ENCODE measurements around the gene RNF17. TPM values are rescaled to one million over a fixed set of nuclear protein-coding genes. Genes with fewer than 3 reads are reported as not detected.

RNF17 gene
- total RNA-seq, 6 experiments from 2014 or later: not detected

DNA sequence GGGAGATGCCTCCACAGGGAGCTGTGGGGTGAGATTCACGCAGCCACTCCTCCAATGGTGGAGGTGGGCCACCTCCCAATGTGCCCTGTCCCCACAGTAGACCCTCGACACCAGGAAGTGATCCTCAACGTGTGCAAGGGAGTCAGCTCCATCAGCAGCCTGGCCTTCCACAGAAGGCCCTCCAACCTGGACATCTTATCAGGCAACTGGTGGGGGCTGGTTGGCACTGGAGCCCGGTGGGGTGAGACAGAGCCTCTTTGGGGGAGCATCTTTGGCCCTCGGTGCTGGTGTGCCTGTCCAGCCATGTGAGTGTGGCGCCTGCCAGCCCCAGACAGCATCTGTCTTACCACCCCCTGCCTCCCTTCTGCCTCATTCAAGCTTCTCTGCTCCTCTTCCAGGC lies 19.7 kb upstream of the RNF17 start:
- H3K4me3 Mint-ChIP-seq: no peak overlapping the region
- TF ChIP-seq, protein P1, sequence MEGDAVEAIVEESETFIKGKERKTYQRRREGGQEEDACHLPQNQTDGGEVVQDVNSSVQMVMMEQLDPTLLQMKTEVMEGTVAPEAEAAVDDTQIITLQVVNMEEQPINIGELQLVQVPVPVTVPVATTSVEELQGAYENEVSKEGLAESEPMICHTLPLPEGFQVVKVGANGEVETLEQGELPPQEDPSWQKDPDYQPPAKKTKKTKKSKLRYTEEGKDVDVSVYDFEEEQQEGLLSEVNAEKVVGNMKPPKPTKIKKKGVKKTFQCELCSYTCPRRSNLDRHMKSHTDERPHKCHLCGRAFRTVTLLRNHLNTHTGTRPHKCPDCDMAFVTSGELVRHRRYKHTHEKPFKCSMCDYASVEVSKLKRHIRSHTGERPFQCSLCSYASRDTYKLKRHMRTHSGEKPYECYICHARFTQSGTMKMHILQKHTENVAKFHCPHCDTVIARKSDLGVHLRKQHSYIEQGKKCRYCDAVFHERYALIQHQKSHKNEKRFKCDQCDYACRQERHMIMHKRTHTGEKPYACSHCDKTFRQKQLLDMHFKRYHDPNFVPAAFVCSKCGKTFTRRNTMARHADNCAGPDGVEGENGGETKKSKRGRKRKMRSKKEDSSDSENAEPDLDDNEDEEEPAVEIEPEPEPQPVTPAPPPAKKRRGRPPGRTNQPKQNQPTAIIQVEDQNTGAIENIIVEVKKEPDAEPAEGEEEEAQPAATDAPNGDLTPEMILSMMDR (IDR thresholded peaks at IDR 0.05): no peak
- H3K4me1 Mint-ChIP-seq (ENCODE audit: low read depth): no peaks in the 10 kb centered on the region
- H3K9me3 Mint-ChIP-seq: no peaks in the 10 kb centered on the region
- no peak for DNase-seq
- H3K27me3 Mint-ChIP-seq (ENCODE audit: insufficient read depth): peaks cover 29% of the 10 kb centered on the region
- no peak overlapping the region for H3K27ac Mint-ChIP-seq
- no peaks in the 10 kb centered on the region for H3K36me3 Mint-ChIP-seq (ENCODE audit: low read depth)

DNA sequence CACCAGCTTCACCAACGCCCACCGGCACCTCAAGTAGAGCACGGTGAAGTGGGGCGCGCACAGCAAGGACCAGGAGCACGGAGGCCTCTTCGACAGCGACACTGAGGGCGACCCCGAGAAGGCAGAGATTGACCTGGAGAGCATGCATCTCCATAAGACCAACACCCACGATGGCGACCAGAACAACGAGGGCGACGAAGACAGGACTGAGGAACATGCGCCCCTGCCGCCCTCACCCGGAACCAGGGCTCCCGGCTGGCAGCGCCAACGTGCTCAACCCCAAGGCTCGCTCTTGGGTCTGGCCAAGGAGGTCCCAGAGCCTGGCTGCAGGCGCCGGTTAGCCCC lies 18.5 kb upstream of the RNF17 start:
- Mint-ChIP-seq H3K27me3 (ENCODE audit: insufficient read depth) (peaks cover 26% of the 10 kb centered on the region), H3K4me3 (no peak overlapping the region), H3K36me3 (ENCODE audit: low read depth) (no peaks in the 10 kb centered on the region), H3K9me3 (no peaks in the 10 kb centered on the region), H3K4me1 (ENCODE audit: low read depth) (no peaks in the 10 kb centered on the region), H3K27ac (no peak overlapping the region)
- TF ChIP-seq, protein P1 (IDR thresholded peaks at IDR 0.05): no peak
- DNase-seq: no peak

DNA sequence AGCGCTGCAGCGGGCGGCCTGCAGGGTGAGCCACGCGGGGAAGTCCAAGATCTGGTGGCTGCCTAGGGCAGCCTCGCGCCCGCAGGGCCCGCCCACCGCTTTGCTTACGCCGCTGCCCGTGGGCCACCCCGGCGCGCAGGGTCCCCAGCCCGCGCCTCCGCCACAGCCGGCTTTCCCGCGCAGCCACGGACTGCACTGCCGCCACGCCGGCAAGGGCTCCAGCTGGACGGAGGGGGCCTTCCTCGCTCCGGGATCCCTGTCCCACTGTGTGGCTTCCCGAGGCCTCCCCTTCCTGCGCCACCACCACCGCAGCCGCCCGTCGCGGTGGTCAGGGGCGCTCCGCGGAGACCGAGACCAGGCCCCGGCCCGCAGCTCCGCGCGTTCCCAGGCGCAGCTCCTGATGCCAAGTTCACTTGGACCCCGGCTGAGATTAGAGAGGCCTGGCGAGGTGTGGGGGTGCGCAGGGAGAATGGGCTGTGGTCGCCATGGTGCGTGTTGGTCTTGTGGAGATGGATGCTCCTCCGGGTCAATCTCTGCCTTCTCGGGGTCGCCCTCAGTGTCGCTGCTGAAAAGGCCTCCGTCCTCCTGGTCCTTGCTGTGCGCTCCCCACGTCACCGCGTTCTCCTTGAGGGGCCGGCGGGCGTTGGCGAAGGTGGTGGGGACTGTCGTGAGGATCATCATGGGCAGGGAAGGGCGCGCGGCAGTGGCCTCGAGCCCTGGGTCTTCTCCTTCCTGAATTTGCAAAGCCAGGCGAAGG lies 17.9 kb upstream of the RNF17 start:
- no peak for DNase-seq
- H3K4me1 Mint-ChIP-seq (ENCODE audit: low read depth): no peaks in the 10 kb centered on the region
- TF ChIP-seq, protein P1 (IDR thresholded peaks at IDR 0.05): no peak
- H3K36me3 Mint-ChIP-seq (ENCODE audit: low read depth): no peaks in the 10 kb centered on the region
- H3K9me3 Mint-ChIP-seq: no peaks in the 10 kb centered on the region
- no peak overlapping the region for H3K4me3 Mint-ChIP-seq
- peaks cover 26% of the 10 kb centered on the region for H3K27me3 Mint-ChIP-seq (ENCODE audit: insufficient read depth)
- no peak overlapping the region for H3K27ac Mint-ChIP-seq

DNA sequence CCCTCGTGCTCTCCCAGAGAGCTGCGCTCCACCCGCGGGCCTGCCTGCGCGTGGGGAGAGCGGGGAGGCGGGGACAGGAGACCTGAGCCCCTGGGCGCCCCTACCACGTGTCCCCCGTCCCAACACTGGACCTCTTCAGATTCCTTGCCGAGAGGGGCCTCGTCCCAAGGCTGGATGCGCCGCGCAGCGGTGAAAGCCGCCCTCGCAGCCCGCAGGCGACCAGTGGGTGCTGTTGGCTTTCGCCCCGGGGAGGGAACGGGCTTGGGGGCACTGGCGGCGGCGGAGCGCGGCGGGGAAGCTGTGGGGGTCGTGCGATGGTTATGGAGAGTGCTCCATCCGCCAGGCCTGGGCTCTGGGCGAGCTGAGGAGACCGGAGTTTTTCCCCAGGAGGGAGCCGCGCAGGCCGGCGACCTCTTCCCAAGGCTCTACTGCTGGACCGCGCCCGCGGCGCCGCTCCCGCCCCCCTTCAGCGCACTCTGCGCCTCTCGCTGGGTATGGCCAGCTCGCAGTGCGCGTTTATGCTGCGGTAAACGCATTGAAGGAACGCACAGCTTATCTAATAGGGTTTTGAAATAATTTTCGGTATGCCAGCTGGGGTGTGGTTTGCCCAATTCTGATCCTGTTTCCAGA lies 17.2 kb upstream of the RNF17 start:
- DNase-seq: no peak
- Mint-ChIP-seq H3K27me3 (ENCODE audit: insufficient read depth) (peaks cover 26% of the 10 kb centered on the region), H3K27ac (no peak overlapping the region), H3K9me3 (no peaks in the 10 kb centered on the region), H3K36me3 (ENCODE audit: low read depth) (no peaks in the 10 kb centered on the region), H3K4me3 (peak overlapping the region; percentile 36), H3K4me1 (ENCODE audit: low read depth) (no peaks in the 10 kb centered on the region)
- TF ChIP-seq, protein P1 (IDR thresholded peaks at IDR 0.05): no peak; the same call in 1 of the 2 replicates

DNA sequence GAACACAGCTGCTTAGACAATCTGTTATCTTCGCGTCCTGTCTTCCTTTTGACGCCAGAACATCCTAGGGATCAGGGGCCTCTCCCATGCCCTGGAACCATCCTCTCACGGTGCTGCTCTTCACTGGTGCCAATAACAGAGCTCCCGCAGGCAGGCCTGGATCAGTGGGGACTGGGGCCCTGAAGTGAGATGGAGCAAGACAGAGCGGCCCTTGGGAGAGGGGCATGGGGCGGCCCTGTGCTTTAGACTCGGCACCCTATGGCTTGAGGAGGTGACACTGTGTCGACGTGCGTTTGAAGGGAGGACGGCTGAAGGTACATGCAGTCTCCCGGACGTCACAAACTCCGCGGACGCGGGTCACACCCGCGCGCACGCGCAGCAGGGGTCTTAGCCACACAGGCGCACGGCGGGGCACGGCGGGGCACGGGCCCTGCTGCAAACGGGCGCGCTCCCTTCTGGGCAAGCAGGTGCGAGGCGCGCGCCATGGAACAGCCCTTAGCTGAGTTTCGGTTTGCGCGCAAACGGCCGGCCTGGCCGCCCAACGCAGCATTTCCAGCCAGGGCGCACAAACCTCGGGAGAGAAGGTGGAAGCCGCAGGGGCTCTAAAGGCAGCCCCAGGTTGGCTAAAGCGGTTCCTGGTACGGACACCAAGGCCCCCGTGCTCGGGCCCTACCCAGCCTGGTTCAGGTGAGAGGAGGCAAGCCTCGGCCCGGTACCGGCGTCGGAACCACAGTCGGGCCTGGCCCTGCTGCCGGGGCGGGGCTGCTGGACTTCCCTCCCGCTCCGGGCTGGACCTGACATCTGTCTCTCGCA lies 16.5 kb upstream of the RNF17 start:
- DNase-seq: no peak
- TF ChIP-seq, protein P1 (IDR thresholded peaks at IDR 0.05): no peak
- Mint-ChIP-seq H3K4me1 (ENCODE audit: low read depth) (no peaks in the 10 kb centered on the region), H3K4me3 (peak overlapping the region; percentile 36), H3K9me3 (no peaks in the 10 kb centered on the region), H3K36me3 (ENCODE audit: low read depth) (no peaks in the 10 kb centered on the region), H3K27me3 (ENCODE audit: insufficient read depth) (peaks cover 26% of the 10 kb centered on the region), H3K27ac (no peak overlapping the region)
